Adrenal gland (tissue), 12 donors: ENCODE results near the gene ENAH. TPM values are rescaled to one million over a fixed set of nuclear protein-coding genes. Genes with fewer than 3 reads are reported as not detected.

Experiments
- DNase-seq, 7 donors: peaks; one replicate each; pipeline ENCODE4 v3.0.0-alpha.2; 2019 to 2020
- H3K27ac ChIP-seq, 5 donors: fragments of 200-600 bp; sonication (generic) in 4 of 5; 1 replicate in 3 of 5; 2 replicates in 2 of 5; pipeline versions ENCODE4 v1.5.1 to v1.8.0; 2016 to 2020; ENCODE audit warnings: mild to moderate bottlenecking in 1 of 5
- H3K27me3 ChIP-seq: fragments of 200-600 bp; 2 replicates; pipeline ENCODE4 v1.8.0; 2021
- H3K36me3 ChIP-seq, 2 donors: fragments of 200-600 bp; replicated peaks in 1 of 2; 1 replicate in 1 of 2; 2 replicates in 1 of 2; pipeline versions ENCODE4 v1.5.1 to v1.8.0; 2018 to 2022
- H3K4me1 ChIP-seq, 2 donors: fragments of 200-600 bp; replicated peaks in 1 of 2; 1 replicate in 1 of 2; 2 replicates in 1 of 2; pipeline versions ENCODE4 v1.5.1 to v1.8.0; 2018 to 2021
- H3K4me3 ChIP-seq, 4 donors: fragments of 200-600 bp; sonication (generic) in 3 of 4; one replicate each; pipeline ENCODE4 v1.5.1; 2016 to 2018
- H3K9me3 ChIP-seq, 3 donors: fragments of 200-600 bp; sonication (generic) in 1 of 3; replicated peaks in 1 of 3; 1 replicate in 2 of 3; 2 replicates in 1 of 3; pipeline versions ENCODE4 v1.5.1 to v1.8.0; 2016 to 2021
- CTCF ChIP-seq, 6 experiments: fragments of 450-650 bp in 4 of 6; fragments of 200-600 bp in 2 of 6; sonication (generic) in 1 of 6; IDR thresholded peaks; 1 replicate in 5 of 6; 2 replicates in 1 of 6; pipeline versions ENCODE4 v1.5.1 to v1.8.0; 2016 to 2021; ENCODE audit warnings: antibody characterized with exemption in 6 of 6, mild to moderate bottlenecking in 2 of 6, moderate library complexity in 1 of 6
- POLR2A ChIP-seq, 2 donors: fragments of 450-650 bp; IDR thresholded peaks; one replicate each; pipeline ENCODE4 v1.6.1; 2017; ENCODE audit warnings: antibody characterized with exemption in 2 of 2, mild to moderate bottlenecking in 2 of 2, moderate library complexity in 1 of 2
- WGBS, 4 donors: extraction: QIAGEN DNeasy Blood & Tissue Kit in 2 of 4; methylation state at CpG; one replicate each; pipeline versions ENCODE4 v1.1.5 to v1.1.7; 2013 to 2017; 5-methylcytosine and 5-hydroxymethylcytosine counted together
- intact Hi-C, 2 donors: fragments of 100-400 bp; cut with DNase I; formaldehyde crosslinking; loops; one replicate each; pipeline versions ENCODE4 v1.14.1 to v1.15.0; 2022 to 2023
- polyA plus RNA-seq, 3 donors: library from polyadenylated mRNA; stranded (reverse); fragments of 200-250 nt in 2 of 3; fragments of 350-450 nt in 1 of 3; fragmentation: Illumina TruSeq in 1 of 3; extraction: RNeasy Lipid Tissue Mini Kit (QIAGEN cat#74804) in 1 of 3; gene quantifications; one replicate each; pipeline ENCODE4 v1.2.3, GENCODE V29; 2013 to 2014
- total RNA-seq, 9 donors: library from RNA; depleted of rRNA in 4 of 9; stranded (reverse); fragments of >200 nt in 4 of 9; fragments of 120-200 nt in 1 of 9; fragmentation: NEBNext Ultra II Directional in 1 of 9; extraction: Animal tissue kit (Norgen Biotek cat#: 25700) in 1 of 9; gene quantifications; one replicate each; pipeline versions ENCODE4 v1.1.0 to v1.2.4, GENCODE V29; 2013 to 2023
- donor health status: healthy with polysubstance abuse.
- donor health status: Bipolar disorder and iron deficiency.
- donor health status: DM: yes; HTN: yes; CAD: no.
- donor health status: DM: no; HTN: no; CAD: no.
- donor health status: DM: no; HTN: no; CAD: no.
- donor health status: DM: yes; HTN: yes; CAD: no.

The ENAH gene
- total and polyA plus RNA-seq, 12 donors = 10.0 to 142 (median 71.9) TPM

GRCh38 chr1:225480825-225481434 is 172.0 kb downstream of the ENAH start:
- WGBS, 4 donors = 47 to 58% (median 51%) methylated on average over 6 of the region's 6 CpGs
- no peaks in the 10 kb centered on the region for H3K4me1 ChIP-seq
- no peak overlapping the region for H3K4me3 ChIP-seq
- intact Hi-C loops = no loop called here
- H3K9me3 ChIP-seq = no peaks in the 10 kb centered on the region
- no peak overlapping the region for H3K27ac ChIP-seq
- H3K27me3 ChIP-seq = no peaks in the 10 kb centered on the region
- H3K36me3 ChIP-seq = no peaks in the 10 kb centered on the region
- peak; percentile 49 to 66 (median 64) for TF ChIP-seq CTCF (IDR thresholded peaks at IDR 0.05)
- no peak for TF ChIP-seq POLR2A (IDR thresholded peaks at IDR 0.05)
- peak in 5 of 7 donors; percentile 43 to 62 (median 48) for DNase-seq

- Histone ChIP-seq H3K27ac (no peak overlapping the region), H3K4me3 (no peak overlapping the region), H3K9me3 (no peaks in the 10 kb centered on the region), H3K36me3 (no peaks in the 10 kb centered on the region), H3K27me3 (no peaks in the 10 kb centered on the region), H3K4me1 (peaks cover 2 to 3% of the 10 kb centered on the region in 2 donors)
- TF ChIP-seq POLR2A (IDR thresholded peaks at IDR 0.05) (no peak), CTCF (IDR thresholded peaks at IDR 0.05) (no peak)
- WGBS, 4 donors = 80 to 84% (median 83%) methylated on average over 18 to 21 of the region's 21 CpGs
- intact Hi-C loops = loop anchor here (5.0 kb wide), 2 partner anchors 292 to 432 kb away; no protein-coding TSS in a partner anchor
- DNase-seq = peak in 1 of 7 donors; percentile 28
Observed at GRCh38 chr1:225479996-225480720, 172.8 kb downstream of the ENAH start.

GRCh38 chr1:225479341-225479740 is 173.6 kb downstream of the ENAH start:
- WGBS, 4 donors = 89 to 96% (median 91%) methylated on average over 9 of the region's 9 CpGs
- intact Hi-C loops = loop anchor here (5.0 kb wide), 2 partner anchors 293 to 433 kb away; no protein-coding TSS in a partner anchor
- DNase-seq = peak in 1 of 7 donors; percentile 37
- TF ChIP-seq CTCF (IDR thresholded peaks at IDR 0.05) (no peak), POLR2A (IDR thresholded peaks at IDR 0.05) (no peak)
- Histone ChIP-seq H3K27ac (no peak overlapping the region), H3K4me1 (peaks cover 4 to 8% of the 10 kb centered on the region in 2 donors), H3K9me3 (no peaks in the 10 kb centered on the region), H3K4me3 (no peak overlapping the region), H3K36me3 (no peaks in the 10 kb centered on the region), H3K27me3 (no peaks in the 10 kb centered on the region)

- H3K27ac ChIP-seq = no peak overlapping the region
- peaks cover 4 to 8% of the 10 kb centered on the region in 2 donors for H3K4me1 ChIP-seq
- H3K9me3 ChIP-seq = no peaks in the 10 kb centered on the region
- no peaks in the 10 kb centered on the region for H3K36me3 ChIP-seq
- H3K27me3 ChIP-seq = no peaks in the 10 kb centered on the region
- WGBS, 4 donors = 88 to 94% (median 91%) methylated on average over 6 of the region's 6 CpGs
- intact Hi-C loops = loop anchor here (5.0 kb wide), 2 partner anchors 295 to 435 kb away; no protein-coding TSS in a partner anchor
- H3K4me3 ChIP-seq = no peak overlapping the region
- DNase-seq = peak in 2 of 7 donors; percentile 9 to 27
- TF ChIP-seq POLR2A (IDR thresholded peaks at IDR 0.05) (no peak), CTCF (IDR thresholded peaks at IDR 0.05) (no peak)
Observed at GRCh38 chr1:225477296-225477911, 175.5 kb downstream of the ENAH start.
